MM.1S (cell line): ENCODE results near the gene SUGP2.

ENCODE experiments used
- CTCF ChIP-seq: fragments of 300-600 bp; sonication (generic); IDR thresholded peaks from 2 replicates; pipeline ENCODE4 v1.5.1; 2016; ENCODE audit warnings: antibody characterized with exemption, low read length, mixed read lengths
- EZH2 ChIP-seq: fragments of 300-600 bp; sonication (generic); optimal IDR thresholded peaks from 2 replicates; pipeline ENCODE3; 2017; ENCODE audit warnings: low read depth, mild to moderate bottlenecking, antibody characterized with exemption, low read length, mixed read lengths
- EZH2phosphoT487 ChIP-seq: fragments of 300-600 bp; sonication (generic); IDR thresholded peaks from 2 replicates; pipeline ENCODE4 v1.6.1; 2018; ENCODE audit warnings: antibody characterized with exemption, low read length

- TF ChIP-seq CTCF (no peak), EZH2 (no peak), EZH2phosphoT487 (no peak)
These were observed 28.2 kb upstream of the SUGP2 start for GRCh38 chr19:19061506-19061905.
